ENCODE measurements around the gene CFAP46. TPM values are rescaled to one million over a fixed set of nuclear protein-coding genes. Genes with fewer than 3 reads are reported as not detected.

CFAP46 gene
- total and polyA plus RNA-seq, 10 of the 15 experiments (the other 5 are each of a cell fraction or from before 2014, with no cell fraction given) = 0.01 to 0.18 (median 0.03) TPM; not detected in 7

- WGBS (ENCODE audit: insufficient coverage, insufficient replicate concordance, low lambda C conversion rate, missing lambda C conversion rate) = 55% methylated on average over 12 of the region's 12 CpGs
- ATAC-seq (no peak), DNase-seq (ENCODE audit: low read depth, low spot score) (no peak), FAIRE-seq (no peak)
- intact Hi-C loops (cut with micrococcal nuclease; ENCODE audit: unreplicated experiment) (no loop called here), in situ Hi-C loops (cut with MboI) (no loop called here)
- no peak overlapping the region for H2AFZ ChIP-seq (ENCODE audit: control insufficient read depth, low read depth, low read length)
- no peak overlapping the region for H3K4me3 ChIP-seq
- H3K4me2 ChIP-seq (ENCODE audit: control insufficient read depth, insufficient read depth) = no peak overlapping the region
- no peak overlapping the region for H3K9ac ChIP-seq (ENCODE audit: control insufficient read depth, insufficient read depth, low read length)
- RAD21 ChIA-PET (ENCODE audit: unreplicated experiment) = no interaction called here
- CTCF ChIA-PET = no interaction called here
- H3K27ac ChIP-seq (ENCODE audit: control insufficient read depth, insufficient read depth) = no peak overlapping the region
- H4K20me1 ChIP-seq (ENCODE audit: control insufficient read depth, insufficient read depth) = no peaks in the 10 kb centered on the region
- SMC1A ChIA-PET (ENCODE audit: uncharacterized antibody, unreplicated experiment) = no interaction called here
- no peaks in the 10 kb centered on the region for H3K36me3 ChIP-seq (ENCODE audit: control insufficient read depth in 2 of 2, insufficient read depth in 2 of 2, low read length in 1 of 2)
- TF ChIP-seq BACH1 (IDR thresholded peaks at IDR 0.05; ENCODE audit: borderline replicate concordance) = no peak
- TF ChIP-seq TARDBP (IDR thresholded peaks at IDR 0.05; ENCODE audit: borderline replicate concordance) = no peak
- TF ChIP-seq EGR1 (IDR thresholded peaks at IDR 0.05; ENCODE audit: borderline replicate concordance in 1 of 2, low read depth in 2 of 2, low read length in 2 of 2) = no peak
- TF ChIP-seq ETV6 (conservative IDR thresholded peaks at IDR 0.05 in 1 of 2, IDR thresholded peaks at IDR 0.05 in 1 of 2; ENCODE audit: borderline replicate concordance in 1 of 2, low read depth in 1 of 2) = no peak
- no peak for TF ChIP-seq SRF (IDR thresholded peaks at IDR 0.05; ENCODE audit: low read depth in 2 of 2, low read length in 2 of 2)
- TF ChIP-seq TBL1XR1 (IDR thresholded peaks at IDR 0.05; ENCODE audit: low read depth, low read length) = no peak
- no peak for TF ChIP-seq CUX1 (IDR thresholded peaks at IDR 0.05; ENCODE audit: insufficient replicate concordance, low read depth, low read length)
- no peak for TF ChIP-seq LARP7 (IDR thresholded peaks at IDR 0.05)
- TF ChIP-seq NFYB (IDR thresholded peaks at IDR 0.05; ENCODE audit: insufficient read depth, low read depth, low read length) = no peak
- TF ChIP-seq ATF7 (IDR thresholded peaks at IDR 0.05; ENCODE audit: low read depth) = no peak
- no peak for TF ChIP-seq KLF5 (IDR thresholded peaks at IDR 0.05; ENCODE audit: partially characterized antibody)
- TF ChIP-seq REST (IDR thresholded peaks at IDR 0.05; ENCODE audit: low read depth, low read length) = no peak
- TF ChIP-seq BCL11A (IDR thresholded peaks at IDR 0.05; ENCODE audit: low read depth, low read length) = no peak
- no peak for TF ChIP-seq RBBP5 (conservative IDR thresholded peaks at IDR 0.05)
- TF ChIP-seq PAX5 (IDR thresholded peaks at IDR 0.05; ENCODE audit: borderline replicate concordance, low read depth, low read length) = no peak
- no peak for TF ChIP-seq POLR2AphosphoS5 (IDR thresholded peaks at IDR 0.05; ENCODE audit: low read length)
- no peak for TF ChIP-seq POLR2A (IDR thresholded peaks at IDR 0.05; ENCODE audit: low read depth, low read length)
- no peaks in the 10 kb centered on the region for H3K27me3 ChIP-seq (replicated peaks in 1 of 2; ENCODE audit: control insufficient read depth in 2 of 2, insufficient read depth in 2 of 2, low read length in 1 of 2)
- no TSS peak for BruUV-seq (replicated peaks)
- no peaks in the 10 kb centered on the region for H3K4me1 ChIP-seq (ENCODE audit: control insufficient read depth, insufficient read depth, low read length)
- POLR2A ChIA-PET = no interaction called here
- no peaks in the 10 kb centered on the region for H3K79me2 ChIP-seq (ENCODE audit: control insufficient read depth, insufficient read depth, low read length)
- no peaks in the 10 kb centered on the region; the same call in 2 of the 3 replicates for H3K9me3 ChIP-seq (replicated peaks; ENCODE audit: control insufficient read depth, insufficient read depth, low read length)
Measured at GRCh38 chr10:132816718-132817117, 125.7 kb downstream of the CFAP46 start.
